ENCODE measurements around the gene LAMC1.

DNA sequence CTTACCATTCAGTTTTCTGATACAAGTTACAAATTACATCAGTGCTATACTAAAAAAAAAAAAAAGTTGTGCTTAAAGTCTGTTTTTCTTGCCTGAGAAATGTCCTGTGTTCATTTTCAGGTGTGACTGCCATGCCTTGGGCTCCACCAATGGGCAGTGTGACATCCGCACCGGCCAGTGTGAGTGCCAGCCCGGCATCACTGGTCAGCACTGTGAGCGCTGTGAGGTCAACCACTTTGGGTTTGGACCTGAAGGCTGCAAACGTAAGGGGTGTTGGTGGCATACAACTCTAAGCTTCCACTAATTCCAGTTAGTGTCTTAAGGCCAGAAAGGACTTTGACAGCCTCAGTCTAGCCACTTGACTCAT is 102.8 kb downstream of the LAMC1 start:
- no peak for TF ChIP-seq CHD2 (IDR thresholded peaks at IDR 0.05; ENCODE audit: low read length, partially characterized antibody)
- TF ChIP-seq, protein P1, sequence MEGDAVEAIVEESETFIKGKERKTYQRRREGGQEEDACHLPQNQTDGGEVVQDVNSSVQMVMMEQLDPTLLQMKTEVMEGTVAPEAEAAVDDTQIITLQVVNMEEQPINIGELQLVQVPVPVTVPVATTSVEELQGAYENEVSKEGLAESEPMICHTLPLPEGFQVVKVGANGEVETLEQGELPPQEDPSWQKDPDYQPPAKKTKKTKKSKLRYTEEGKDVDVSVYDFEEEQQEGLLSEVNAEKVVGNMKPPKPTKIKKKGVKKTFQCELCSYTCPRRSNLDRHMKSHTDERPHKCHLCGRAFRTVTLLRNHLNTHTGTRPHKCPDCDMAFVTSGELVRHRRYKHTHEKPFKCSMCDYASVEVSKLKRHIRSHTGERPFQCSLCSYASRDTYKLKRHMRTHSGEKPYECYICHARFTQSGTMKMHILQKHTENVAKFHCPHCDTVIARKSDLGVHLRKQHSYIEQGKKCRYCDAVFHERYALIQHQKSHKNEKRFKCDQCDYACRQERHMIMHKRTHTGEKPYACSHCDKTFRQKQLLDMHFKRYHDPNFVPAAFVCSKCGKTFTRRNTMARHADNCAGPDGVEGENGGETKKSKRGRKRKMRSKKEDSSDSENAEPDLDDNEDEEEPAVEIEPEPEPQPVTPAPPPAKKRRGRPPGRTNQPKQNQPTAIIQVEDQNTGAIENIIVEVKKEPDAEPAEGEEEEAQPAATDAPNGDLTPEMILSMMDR (IDR thresholded peaks at IDR 0.05), result no peak
- no peak for TF ChIP-seq POLR2AphosphoS5 (IDR thresholded peaks at IDR 0.05; ENCODE audit: low read depth, low read length)

All from SK-N-SH (cell line).